Keratinocyte (primary cell): Measurements from ENCODE around the gene TMEM208. TPM values are rescaled to one million over a fixed set of nuclear protein-coding genes. Genes with fewer than 3 reads are reported as not detected.

Source experiments
- DNase-seq: peaks from one replicate; pipeline ENCODE4 v3.0.0-alpha.2; 2011; ENCODE audit warnings: low read depth, missing footprints, low spot score
- FAIRE-seq: peaks from 2 replicates; lab custom pipeline; 2011; peaks lifted over from hg19 to GRCh38; lab: Jason Lieb, UNC
- H2AFZ ChIP-seq: 2 replicates; pipeline ENCODE4 v1.6.0; 2012; ENCODE audit warnings: low read length, control low read depth, inconsistent platforms; ENCODE audit not compliant: control insufficient read depth
- H3K27ac ChIP-seq: 2 replicates; pipeline ENCODE4 v1.5.1; 2011; ENCODE audit warnings: low read length; ENCODE audit not compliant: control insufficient read depth, insufficient read depth
- H3K27me3 ChIP-seq: 3 replicates; pipeline ENCODE4 v1.6.0; 2011; ENCODE audit warnings: low read length; ENCODE audit not compliant: control insufficient read depth, insufficient read depth; ENCODE audit errors: extremely low read depth
- H3K36me3 ChIP-seq, 2 experiments: 2 replicates in 1 of 2; 3 replicates in 1 of 2; pipeline ENCODE4 v1.5.1; 2011; ENCODE audit warnings: low read length in 2 of 2, mild to moderate bottlenecking in 1 of 2; ENCODE audit not compliant: control insufficient read depth in 2 of 2, insufficient read depth in 2 of 2; ENCODE audit errors: extremely low read depth in 1 of 2
- H3K4me1 ChIP-seq: 3 replicates; pipeline ENCODE4 v1.5.1; 2011; ENCODE audit warnings: low read length; ENCODE audit not compliant: control insufficient read depth, insufficient read depth; ENCODE audit errors: extremely low read depth
- H3K4me2 ChIP-seq: 3 replicates; pipeline ENCODE4 v1.6.0; 2011; ENCODE audit warnings: low read depth, low read length; ENCODE audit not compliant: control insufficient read depth, insufficient read depth; ENCODE audit errors: extremely low read depth
- H3K4me3 ChIP-seq, 3 experiments: fragments of 200-600 bp in 1 of 3; sonication (generic) in 1 of 3; 2 replicates in 2 of 3; 3 replicates in 1 of 3; pipeline ENCODE4 v1.5.1; 2011 to 2016; ENCODE audit warnings: low read length in 3 of 3, mild to moderate bottlenecking in 3 of 3, control low read depth in 2 of 3, inconsistent platforms in 1 of 3, low read depth in 1 of 3, mixed read lengths in 1 of 3, mixed run types in 1 of 3, moderate library complexity in 1 of 3; ENCODE audit not compliant: control insufficient read depth in 2 of 3, insufficient read depth in 2 of 3; ENCODE audit errors: extremely low read depth in 1 of 3
- H3K79me2 ChIP-seq: 2 replicates; pipeline ENCODE4 v1.6.0; 2012; ENCODE audit warnings: low read length; ENCODE audit not compliant: control insufficient read depth, insufficient read depth
- H3K9ac ChIP-seq: 3 replicates; pipeline ENCODE4 v1.6.0; 2011; ENCODE audit warnings: low read length; ENCODE audit not compliant: control insufficient read depth, insufficient read depth; ENCODE audit errors: extremely low read depth
- H3K9me1 ChIP-seq: 3 replicates; pipeline ENCODE4 v1.6.0; 2011; ENCODE audit warnings: low read length; ENCODE audit not compliant: control insufficient read depth, insufficient read depth; ENCODE audit errors: extremely low read depth
- H3K9me3 ChIP-seq: 2 replicates; pipeline ENCODE4 v1.5.1; 2012; ENCODE audit warnings: low read depth, low read length; ENCODE audit not compliant: control insufficient read depth
- H4K20me1 ChIP-seq: 3 replicates; pipeline ENCODE4 v1.6.0; 2011; ENCODE audit warnings: low read length; ENCODE audit not compliant: control insufficient read depth, insufficient read depth; ENCODE audit errors: extremely low read depth
- CTCF ChIP-seq, 3 experiments: IDR thresholded peaks in 1 of 3; conservative IDR thresholded peaks in 1 of 3; optimal IDR thresholded peaks in 1 of 3; 2 replicates in 2 of 3; 3 replicates in 1 of 3; pipeline versions ENCODE3 to v1.5.1; 2011; ENCODE audit warnings: low read length in 3 of 3, mild to moderate bottlenecking in 3 of 3, moderate library complexity in 2 of 3, control low read depth in 1 of 3, inconsistent platforms in 1 of 3; ENCODE audit not compliant: insufficient read depth in 2 of 3; ENCODE audit errors: extremely low read depth in 1 of 3
- EZH2 ChIP-seq: IDR thresholded peaks from one replicate; pipeline ENCODE4 v1.6.1; 2012; ENCODE audit warnings: inconsistent platforms, mild to moderate bottlenecking, low read length, moderate library complexity
- dilution Hi-C: fragments of 300-500 bp; cut with MboI; formaldehyde crosslinking; loops from one replicate; pipeline ENCODE4 v1.7.0; 2020; ENCODE audit warnings: low sequenced_read_pairs; ENCODE audit not compliant: extremely low pct_ligation_motif_present
- polyA plus RNA-seq, 5 experiments: library from polyadenylated mRNA; depleted of rRNA in 3 of 5; stranded (reverse) in 3 of 5; stranded (forward) in 1 of 5; unstranded in 1 of 5; fragments of >200 nt; gene quantifications; 1 replicate in 1 of 5; 2 replicates in 3 of 5; 3 replicates in 1 of 5; pipeline versions ENCODE4 v1.2.1 to v1.2.3, GENCODE V29; 2011 to 2012; ENCODE audit warnings: missing spikeins in 2 of 5, low read depth in 1 of 5, low replicate concordance in 1 of 5

Gene TMEM208
- polyA plus RNA-seq, 1 donor (not counting 4 experiments of a cell fraction or from before 2014, with no cell fraction given), result 44.9 TPM

- peak overlapping the region; percentile 74 to 80 (median 80) for H3K4me3 ChIP-seq
- no peak for FAIRE-seq
- dilution Hi-C loops, result no loop called here
- H3K4me2 ChIP-seq, result peak overlapping the region; percentile 84
- peaks cover 17% of the 10 kb centered on the region for H3K4me1 ChIP-seq
- no peaks in the 10 kb centered on the region for H3K27me3 ChIP-seq
- H3K79me2 ChIP-seq, result peaks cover 19% of the 10 kb centered on the region
- peak overlapping the region; percentile 77 for H3K9ac ChIP-seq
- peaks cover 26 to 31% of the 10 kb centered on the region in 2 experiments for H3K36me3 ChIP-seq
- no peak overlapping the region for H2AFZ ChIP-seq
- no peaks in the 10 kb centered on the region for H3K9me1 ChIP-seq
- no peak for TF ChIP-seq CTCF (optimal IDR thresholded peaks at IDR 0.05 in 1 of 3, IDR thresholded peaks at IDR 0.05 in 1 of 3, conservative IDR thresholded peaks at IDR 0.05 in 1 of 3; ENCODE audit: extremely low read depth in 1 of 3, insufficient read depth in 2 of 3, low read length in 3 of 3)
- no peaks in the 10 kb centered on the region for H4K20me1 ChIP-seq
- DNase-seq, result no peak
- H3K9me3 ChIP-seq, result no peaks in the 10 kb centered on the region
- peak overlapping the region; percentile 75 for H3K27ac ChIP-seq
Observed at GRCh38 chr16:67227567-67227921, 614 bp downstream of the TMEM208 start.

GRCh38 chr16:67228034-67228785, 1.3 kb downstream of the TMEM208 start:
- Histone ChIP-seq H3K36me3 (peaks cover 28 to 31% of the 10 kb centered on the region in 2 experiments), H3K4me2 (peak overlapping the region; percentile 84), H4K20me1 (no peaks in the 10 kb centered on the region), H3K4me1 (peaks cover 17% of the 10 kb centered on the region), H3K9me3 (no peaks in the 10 kb centered on the region), H3K79me2 (peaks cover 19% of the 10 kb centered on the region), H3K4me3 (peak overlapping the region; percentile 74 to 80 (median 80)), H3K9me1 (no peaks in the 10 kb centered on the region), H3K27ac (no peak overlapping the region), H3K9ac (peak overlapping the region; percentile 77), H2AFZ (no peak overlapping the region), H3K27me3 (no peaks in the 10 kb centered on the region)
- dilution Hi-C loops, result no loop called here
- no peak for DNase-seq
- TF ChIP-seq CTCF (optimal IDR thresholded peaks at IDR 0.05 in 1 of 3, IDR thresholded peaks at IDR 0.05 in 1 of 3, conservative IDR thresholded peaks at IDR 0.05 in 1 of 3; ENCODE audit: extremely low read depth in 1 of 3, insufficient read depth in 2 of 3, low read length in 3 of 3) (no peak), EZH2 (no peak)
- no peak for FAIRE-seq
